Loucy (cell line): ENCODE data around the gene TPM1.

Experiments
- H2AFZ ChIP-seq: fragments of 200-600 bp; sonication (generic); 2 replicates; pipeline ENCODE4 v1.6.0; 2016; ENCODE audit warnings: antibody characterized with exemption, mild to moderate bottlenecking, low read length, moderate library complexity
- H3F3A ChIP-seq: fragments of 200-600 bp; 2 replicates; pipeline ENCODE4 v1.6.0; 2016; ENCODE audit warnings: antibody characterized with exemption, low read depth, mild to moderate bottlenecking
- H3K27me3 ChIP-seq: fragments of 200-600 bp; sonication (generic); 2 replicates; pipeline ENCODE4 v1.6.1; 2014; ENCODE audit warnings: low read length, mild to moderate bottlenecking; ENCODE audit not compliant: insufficient read depth, poor library complexity, severe bottlenecking
- H3K36me3 ChIP-seq: fragments of 200-600 bp; sonication (generic); 2 replicates; pipeline ENCODE4 v1.6.1; 2016; ENCODE audit warnings: low read length; ENCODE audit not compliant: insufficient read depth
- H3K4me1 ChIP-seq: fragments of 200-600 bp; sonication (generic); 2 replicates; pipeline ENCODE4 v1.5.1; 2014; ENCODE audit warnings: low read length, mild to moderate bottlenecking; ENCODE audit not compliant: insufficient read depth, poor library complexity, severe bottlenecking
- H3K4me2 ChIP-seq: fragments of 200-600 bp; sonication (generic); 2 replicates; pipeline ENCODE4 v1.6.0; 2014; ENCODE audit warnings: antibody characterized with exemption, low read length, low read depth, mild to moderate bottlenecking; ENCODE audit not compliant: poor library complexity, severe bottlenecking
- H3K4me3 ChIP-seq: fragments of 200-600 bp; sonication (generic); 2 replicates; pipeline ENCODE4 v1.5.1; 2014; ENCODE audit warnings: low read length, mild to moderate bottlenecking, mixed read lengths; ENCODE audit not compliant: poor library complexity, severe bottlenecking
- H3K79me2 ChIP-seq: fragments of 200-600 bp; sonication (generic); 2 replicates; pipeline ENCODE4 v1.6.1; 2014; ENCODE audit warnings: low read length; ENCODE audit not compliant: insufficient read depth
- H3K9ac ChIP-seq: fragments of 200-600 bp; sonication (generic); 2 replicates; pipeline ENCODE4 v1.6.0; 2014; ENCODE audit warnings: mild to moderate bottlenecking, low read depth, low read length, moderate library complexity; ENCODE audit not compliant: poor library complexity, severe bottlenecking
- H3K9me2 ChIP-seq: fragments of 200-600 bp; sonication (generic); replicated peaks from 2 replicates; pipeline ENCODE4 v1.6.1; 2016; ENCODE audit warnings: low read depth, low read length, mixed read lengths
- H3K9me3 ChIP-seq: fragments of 200-600 bp; sonication (generic); 2 replicates; pipeline ENCODE4 v1.6.1; 2014; ENCODE audit warnings: mild to moderate bottlenecking, antibody characterized with exemption, low read length, low read depth; ENCODE audit not compliant: insufficient read depth
- H4K20me1 ChIP-seq: fragments of 200-600 bp; sonication (generic); 2 replicates; pipeline ENCODE4 v1.6.0; 2014; ENCODE audit warnings: antibody characterized with exemption, low read length, mild to moderate bottlenecking; ENCODE audit not compliant: insufficient read depth, poor library complexity, severe bottlenecking
- CTCF ChIP-seq: fragments of 200-600 bp; sonication (generic); conservative IDR thresholded peaks from 2 replicates; pipeline ENCODE4 v1.5.1; 2014; ENCODE audit warnings: mild to moderate bottlenecking, antibody characterized with exemption, low read length
- EZH2phosphoT487 ChIP-seq: fragments of 200-600 bp; IDR thresholded peaks from 2 replicates; pipeline ENCODE4 v1.6.1; 2018; ENCODE audit warnings: antibody characterized with exemption, mild to moderate bottlenecking, moderate library complexity, borderline replicate concordance

The TPM1 gene

GRCh38 chr15:63063877-63064409, 21.4 kb downstream of the TPM1 start:
- Histone ChIP-seq H3K79me2 (no peaks in the 10 kb centered on the region), H3K36me3 (peaks cover 54% of the 10 kb centered on the region), H3K4me1 (peaks cover 34% of the 10 kb centered on the region), H4K20me1 (no peaks in the 10 kb centered on the region), H3K4me3 (peak overlapping the region; percentile 2), H2AFZ (no peak overlapping the region), H3K4me2 (peak overlapping the region; percentile 26), H3K9me3 (no peaks in the 10 kb centered on the region), H3K9me2 (no peaks in the 10 kb centered on the region), H3K9ac (no peak overlapping the region), H3F3A (peaks cover 17% of the 10 kb centered on the region; the same call in 1 of the 2 replicates), H3K27me3 (no peaks in the 10 kb centered on the region)
- no peak for TF ChIP-seq EZH2phosphoT487
- no peak for TF ChIP-seq CTCF

GRCh38 chr15:63065262-63066221, 23.0 kb downstream of the TPM1 start:
- H3K27me3 ChIP-seq: no peaks in the 10 kb centered on the region
- peaks cover 34% of the 10 kb centered on the region for H3K4me1 ChIP-seq
- no peaks in the 10 kb centered on the region for H4K20me1 ChIP-seq
- H3K9me2 ChIP-seq: no peaks in the 10 kb centered on the region
- no peak overlapping the region for H3K4me3 ChIP-seq
- no peaks in the 10 kb centered on the region for H3K9me3 ChIP-seq
- H2AFZ ChIP-seq: no peak overlapping the region
- no peak for TF ChIP-seq CTCF
- TF ChIP-seq EZH2phosphoT487: no peak
- H3K4me2 ChIP-seq: no peak overlapping the region
- H3K36me3 ChIP-seq: peaks cover 38% of the 10 kb centered on the region
- H3K79me2 ChIP-seq: no peaks in the 10 kb centered on the region
- no peak overlapping the region for H3K9ac ChIP-seq
- peaks cover 17% of the 10 kb centered on the region; the same call in 1 of the 2 replicates for H3F3A ChIP-seq

DNA sequence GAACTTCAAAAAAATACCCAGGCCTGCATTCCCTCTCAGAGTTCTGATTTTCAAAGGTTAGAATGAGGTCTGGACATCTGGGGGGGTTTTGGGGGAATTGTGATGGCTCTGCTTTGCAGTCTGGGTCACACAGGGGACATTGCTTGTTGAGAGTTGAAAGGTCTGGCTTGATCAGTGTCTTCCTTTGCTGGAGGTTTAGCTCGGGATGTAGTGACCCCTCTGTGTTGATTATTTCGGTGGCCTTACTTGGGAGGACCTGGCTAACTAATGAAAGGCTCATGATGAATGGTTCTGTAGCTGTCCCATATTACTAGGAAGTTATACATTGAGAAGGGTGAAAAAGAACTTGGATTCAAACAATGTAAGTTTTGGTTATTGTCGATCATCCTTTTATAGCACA, 23.7 kb downstream of the TPM1 start:
- Histone ChIP-seq H3K4me3 (no peak overlapping the region), H3K9ac (no peak overlapping the region), H4K20me1 (no peaks in the 10 kb centered on the region), H3F3A (peaks cover 17% of the 10 kb centered on the region; the same call in 1 of the 2 replicates), H3K9me3 (no peaks in the 10 kb centered on the region), H2AFZ (no peak overlapping the region), H3K36me3 (peaks cover 34% of the 10 kb centered on the region; the same call in 1 of the 2 replicates), H3K4me1 (peaks cover 34% of the 10 kb centered on the region), H3K4me2 (no peak overlapping the region), H3K27me3 (no peaks in the 10 kb centered on the region), H3K79me2 (no peaks in the 10 kb centered on the region), H3K9me2 (no peaks in the 10 kb centered on the region)
- TF ChIP-seq EZH2phosphoT487 (no peak), CTCF (no peak)
